HepG2 (cell line): ENCODE data around the gene KCNIP4. TPM values are rescaled to one million over a fixed set of nuclear protein-coding genes. Genes with fewer than 3 reads are reported as not detected.

ENCODE experiments used
- ATAC-seq: fragments of 200-7000 bp; cut with Tn5 transposase; 3 replicates; pipeline ENCODE4 v1.9.1; 2020; ENCODE audit warnings: mild to moderate bottlenecking, moderate library complexity
- BruUV-seq: library from RNA; stranded (reverse); fragments of 400-500 nt; replicated peaks from 2 replicates; lab custom pipeline; 2021; lab: Mats Ljungman, UMichigan
- CTCF ChIA-PET: fragments of 300-600 bp; formaldehyde crosslinking; extraction: SDS; loops from one replicate; lab custom pipeline; 2021; ENCODE audit warnings: low total read pairs, inconsistent platforms, low intra/inter-chr PET ratio; lab: Yijun Ruan, JAX
- POLR2A ChIA-PET: fragments of 350-600 bp; sonication (Branson Sonifier 250); formaldehyde crosslinking; loops from one replicate; lab custom pipeline; 2020; ENCODE audit warnings: antibody characterized with exemption, inconsistent platforms; lab: Yijun Ruan, JAX
- DNase-seq: peaks from one replicate; pipeline ENCODE4 v3.0.0-alpha.2; 2015; ENCODE audit warnings: low spot score
- FAIRE-seq: peaks from 3 replicates; lab custom pipeline; 2011; peaks lifted over from hg19 to GRCh38; lab: Jason Lieb, UNC
- H2AFZ ChIP-seq: one replicate; pipeline ENCODE4 v1.6.1; 2011; ENCODE audit warnings: low read length, inconsistent platforms
- H3K27ac ChIP-seq: fragments of 300-600 bp; 3 replicates; pipeline ENCODE4 v1.8.0; 2011; ENCODE audit warnings: mixed run types, mild to moderate bottlenecking, mixed read lengths, low read length, inconsistent platforms; ENCODE audit not compliant: insufficient read depth; ENCODE audit errors: extremely low read length
- H3K27me3 ChIP-seq, 2 experiments: fragments of 200-600 bp in 1 of 2; 2 replicates in 1 of 2; 3 replicates in 1 of 2; pipeline versions ENCODE4 v1.6.0 to v1.8.0; 2011; ENCODE audit warnings: low read length in 2 of 2, mild to moderate bottlenecking in 2 of 2, moderate library complexity in 2 of 2, inconsistent platforms in 1 of 2; ENCODE audit not compliant: insufficient read depth in 2 of 2, control insufficient read depth in 1 of 2
- H3K36me3 ChIP-seq, 2 experiments: fragments of 200-600 bp in 1 of 2; replicated peaks in 1 of 2; 2 replicates in 1 of 2; 3 replicates in 1 of 2; pipeline versions ENCODE4 v1.5.1 to v1.8.0; 2011; ENCODE audit warnings: low read length in 2 of 2, inconsistent platforms in 1 of 2; ENCODE audit not compliant: insufficient read depth in 2 of 2, control insufficient read depth in 1 of 2
- H3K4me1 ChIP-seq: 2 replicates; pipeline ENCODE4 v1.5.1; 2012; ENCODE audit warnings: low read length, inconsistent platforms; ENCODE audit not compliant: insufficient read depth
- H3K4me2 ChIP-seq: 2 replicates; pipeline ENCODE4 v1.6.0; 2011; ENCODE audit warnings: low read depth, low read length, inconsistent platforms
- H3K4me3 ChIP-seq, 3 experiments: fragments of 200-600 bp in 1 of 3; sonication (generic), shearing (Covaris generic) in 1 of 3; replicated peaks in 1 of 3; 2 replicates each; pipeline ENCODE4 v1.5.1; 2011 to 2016; ENCODE audit warnings: low read length in 3 of 3, inconsistent platforms in 2 of 3, low read depth in 2 of 3, mild to moderate bottlenecking in 2 of 3, control low read depth in 1 of 3, mixed read lengths in 1 of 3; ENCODE audit not compliant: insufficient read depth in 1 of 3
- H3K79me2 ChIP-seq: one replicate; pipeline ENCODE4 v1.6.1; 2011; ENCODE audit warnings: low read length, inconsistent platforms; ENCODE audit not compliant: insufficient read depth
- H3K9ac ChIP-seq: 2 replicates; pipeline ENCODE4 v1.6.0; 2011; ENCODE audit warnings: mild to moderate bottlenecking, low read depth, low read length, inconsistent platforms; ENCODE audit not compliant: insufficient read depth
- H3K9me3 ChIP-seq: 2 replicates; pipeline ENCODE4 v1.5.1; 2012; ENCODE audit warnings: mild to moderate bottlenecking, low read length
- H4K20me1 ChIP-seq: 2 replicates; pipeline ENCODE4 v1.6.0; 2011; ENCODE audit warnings: inconsistent platforms, mild to moderate bottlenecking, low read length, moderate library complexity; ENCODE audit not compliant: insufficient read depth
- FOXA1 ChIP-seq, 2 experiments: fragments of 450-650 bp in 1 of 2; sonication (generic) in 1 of 2; formaldehyde crosslinking in 1 of 2; IDR thresholded peaks; 2 replicates each; pipeline versions ENCODE4 v1.4.0 to v1.6.1; 2016 to 2020; ENCODE audit warnings: missing genetic modification reagents in 1 of 2
- FOXA3 ChIP-seq: IDR thresholded peaks from 2 replicates; pipeline ENCODE4 v1.6.1; 2016; ENCODE audit warnings: missing genetic modification reagents, missing compliant biosample characterization
- PLRG1 ChIP-seq: fragments of 450-650 bp; conservative IDR thresholded peaks from 2 replicates; pipeline ENCODE4 v1.6.1; 2016
- POGZ ChIP-seq: sonication (generic); formaldehyde crosslinking; IDR thresholded peaks from 2 replicates; pipeline ENCODE4 v1.4.0; 2020; ENCODE audit warnings: mild to moderate bottlenecking, missing genetic modification reagents
- RAD21 ChIP-seq: fragments of 450-650 bp; formaldehyde crosslinking; IDR thresholded peaks from 2 replicates; pipeline ENCODE4 v1.5.0; 2020; ENCODE audit warnings: mild to moderate bottlenecking
- RBM22 ChIP-seq: fragments of 200-400 bp; formaldehyde crosslinking; optimal IDR thresholded peaks from 2 replicates; pipeline ENCODE3; 2017; ENCODE audit warnings: mild to moderate bottlenecking, low read length, moderate library complexity
- SMC3 ChIP-seq: IDR thresholded peaks from 2 replicates; pipeline ENCODE4 v1.6.1; 2011; ENCODE audit warnings: low read length, improper control_type of control experiment
- TBX3 ChIP-seq: fragments of 450-650 bp; IDR thresholded peaks from 2 replicates; pipeline ENCODE4 v1.6.1; 2017; ENCODE audit warnings: antibody characterized with exemption, mild to moderate bottlenecking, inconsistent platforms, borderline replicate concordance
- ZBTB1 ChIP-seq: sonication (generic); formaldehyde crosslinking; IDR thresholded peaks from 2 replicates; pipeline ENCODE4 v1.4.0; 2020; ENCODE audit warnings: missing genetic modification reagents, borderline replicate concordance
- ZMAT3 ChIP-seq: sonication (generic); formaldehyde crosslinking; conservative IDR thresholded peaks from 2 replicates; pipeline ENCODE4 v1.7.0; 2021; ENCODE audit warnings: missing genetic modification reagents
- ZNF24 ChIP-seq: fragments of 450-650 bp; IDR thresholded peaks from 2 replicates; pipeline ENCODE4 v1.6.1; 2017; ENCODE audit warnings: antibody characterized with exemption, mild to moderate bottlenecking
- ZNF589 ChIP-seq: sonication (generic); formaldehyde crosslinking; conservative IDR thresholded peaks from 2 replicates; pipeline ENCODE4 v1.8.0; 2022; ENCODE audit warnings: mild to moderate bottlenecking, moderate library complexity, missing genetic modification reagents
- WGBS: methylation state at CpG from one replicate; pipeline ENCODE4 v1.1.6; 2017; ENCODE audit warnings: low lambda C conversion rate; 5-methylcytosine and 5-hydroxymethylcytosine counted together
- in situ Hi-C: cut with HindIII; loops from 2 replicates; pipeline ENCODE4 v1.10.0; 2017; ENCODE audit warnings: low pct_unique_long_range_greater_than_20kb; ENCODE audit not compliant: extremely low pct_ligation_motif_present
- intact Hi-C: fragments of 100-400 bp; cut with micrococcal nuclease; formaldehyde crosslinking; loops from one replicate; pipeline ENCODE4 v1.10.0; 2022; ENCODE audit not compliant: unreplicated experiment
- polyA plus RNA-seq, 8 experiments: library from polyadenylated mRNA; depleted of rRNA in 3 of 8; stranded (reverse) in 7 of 8; unstranded in 1 of 8; fragments of >200 nt; fragmentation: Illumina TruSeq in 4 of 8; extraction: Trizol in 4 of 8; gene quantifications; 2 replicates each; pipeline versions ENCODE4 v1.2.1 to v1.2.3, GENCODE V29; 2011 to 2016; ENCODE audit warnings: low read depth in 4 of 8, missing spikeins in 1 of 8, mixed read lengths in 1 of 8; ENCODE audit not compliant: insufficient read depth in 1 of 8
- total RNA-seq, 5 experiments: library from RNA; depleted of rRNA; stranded (reverse); fragments of >200 nt; fragmentation: Illumina TruSeq; extraction: Trizol; gene quantifications; 2 replicates each; pipeline ENCODE4 v1.2.3, GENCODE V29; 2016; ENCODE audit warnings: low read depth in 1 of 5
- TF ChIP-seq, protein P1 (sequence below): sonication (generic); formaldehyde crosslinking; IDR thresholded peaks from 2 replicates; pipeline ENCODE4 v1.4.0; 2020; ENCODE audit warnings: missing genetic modification reagents, borderline replicate concordance
- TF ChIP-seq, protein P2 (sequence below): IDR thresholded peaks from 2 replicates; pipeline ENCODE4 v1.6.1; 2016
- TF ChIP-seq, protein P3 (sequence below): sonication (generic); formaldehyde crosslinking; IDR thresholded peaks from 2 replicates; pipeline ENCODE4 v1.5.0; 2020; ENCODE audit warnings: mild to moderate bottlenecking, missing genetic modification reagents, moderate library complexity
- TF ChIP-seq, protein P4 (sequence below): IDR thresholded peaks from 2 replicates; pipeline ENCODE4 v1.6.1; 2012; ENCODE audit warnings: inconsistent platforms
- TF ChIP-seq, protein P5 (sequence below): sonication (generic); formaldehyde crosslinking; IDR thresholded peaks from 2 replicates; pipeline ENCODE4 v1.4.0; 2020; ENCODE audit warnings: mild to moderate bottlenecking, missing genetic modification reagents

The KCNIP4 gene
- total and polyA plus RNA-seq, 2 of the 13 experiments (the other 11 are each of a cell fraction or from before 2014, with no cell fraction given): 0.09 TPM; not detected in 1

DNA sequence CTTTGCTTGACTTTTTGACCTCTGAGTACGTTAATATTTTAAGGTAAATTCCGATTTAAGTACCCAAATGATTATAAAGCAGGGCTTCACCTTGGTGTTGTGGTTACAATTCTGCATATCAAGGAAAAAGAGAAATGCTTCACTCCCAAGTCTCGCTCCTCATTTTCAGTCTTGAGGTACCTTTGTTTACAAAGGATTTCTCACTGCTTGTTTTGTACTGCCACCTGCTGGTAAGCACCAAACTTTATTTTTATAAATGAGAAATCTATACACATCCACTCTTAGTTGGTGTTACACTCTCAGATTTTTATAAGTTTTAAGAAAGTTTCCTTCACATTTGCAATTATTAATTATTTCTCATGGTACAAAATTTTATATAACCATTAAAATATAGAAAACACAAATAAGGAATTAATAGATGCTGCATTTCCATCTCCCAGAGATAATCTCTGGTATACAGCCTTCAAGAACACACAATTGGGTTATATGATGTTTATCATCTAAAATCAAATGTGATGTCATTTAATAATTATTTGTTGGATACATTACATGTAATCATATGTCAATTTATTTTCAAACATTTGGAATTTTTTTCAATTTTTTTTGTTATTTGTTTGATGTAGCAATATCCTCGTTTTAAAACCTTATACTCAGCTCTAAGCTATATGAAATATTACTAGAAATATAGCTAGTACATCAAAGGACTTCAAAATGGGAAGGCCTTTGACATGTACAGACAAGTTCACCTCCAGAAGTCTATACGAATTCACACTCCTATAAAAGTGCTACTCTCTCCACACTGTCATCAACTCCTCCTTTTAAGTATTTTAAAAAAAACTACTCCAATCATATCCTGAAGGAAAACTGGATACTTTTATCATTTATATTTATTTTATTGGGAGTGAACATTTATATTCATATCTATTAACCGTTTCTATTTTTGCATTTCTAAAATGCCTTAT lies 179.9 kb downstream of the KCNIP4 start:
- H3K27me3 ChIP-seq: no peaks in the 10 kb centered on the region
- H3K4me2 ChIP-seq: no peak overlapping the region; the same call in 1 of the 2 replicates
- H3K9ac ChIP-seq: no peak overlapping the region
- no peaks in the 10 kb centered on the region for H3K9me3 ChIP-seq
- ChIA-PET CTCF (interaction anchor here (1.1 to 2.4 kb wide), 3 partner anchors 256 to 995 kb away, joined by 3 to 11 read pairs (median 11); no protein-coding TSS in a partner anchor), POLR2A (no interaction called here)
- H2AFZ ChIP-seq: no peak overlapping the region
- ATAC-seq: peak; percentile 58; the same call in 2 of the 3 replicates
- no TSS peak for BruUV-seq
- H3K36me3 ChIP-seq: no peaks in the 10 kb centered on the region
- H3K79me2 ChIP-seq: no peaks in the 10 kb centered on the region
- no peak overlapping the region for H3K27ac ChIP-seq
- no peak overlapping the region for H3K4me3 ChIP-seq
- peak; percentile 28 for DNase-seq
- intact Hi-C loops: loop anchor here (1.0 to 10.0 kb wide), 4 partner anchors 256 to 995 kb away; no protein-coding TSS in a partner anchor
- no peaks in the 10 kb centered on the region for H4K20me1 ChIP-seq
- WGBS: 2% methylated on average over 6 of the region's 6 CpGs
- H3K4me1 ChIP-seq: no peaks in the 10 kb centered on the region
- no peak for FAIRE-seq
- in situ Hi-C loops: loop anchor here (5.0 to 25.0 kb wide), 2 partner anchors 256 to 1006 kb away; no protein-coding TSS in a partner anchor
- TF ChIP-seq, protein P1, sequence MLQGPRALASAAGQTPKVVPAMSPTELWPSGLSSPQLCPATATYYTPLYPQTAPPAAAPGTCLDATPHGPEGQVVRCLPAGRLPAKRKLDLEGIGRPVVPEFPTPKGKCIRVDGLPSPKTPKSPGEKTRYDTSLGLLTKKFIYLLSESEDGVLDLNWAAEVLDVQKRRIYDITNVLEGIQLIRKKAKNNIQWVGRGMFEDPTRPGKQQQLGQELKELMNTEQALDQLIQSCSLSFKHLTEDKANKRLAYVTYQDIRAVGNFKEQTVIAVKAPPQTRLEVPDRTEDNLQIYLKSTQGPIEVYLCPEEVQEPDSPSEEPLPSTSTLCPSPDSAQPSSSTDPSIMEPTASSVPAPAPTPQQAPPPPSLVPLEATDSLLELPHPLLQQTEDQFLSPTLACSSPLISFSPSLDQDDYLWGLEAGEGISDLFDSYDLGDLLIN (CRISPR knock-in tag): no peak
- TF ChIP-seq, protein P2, sequence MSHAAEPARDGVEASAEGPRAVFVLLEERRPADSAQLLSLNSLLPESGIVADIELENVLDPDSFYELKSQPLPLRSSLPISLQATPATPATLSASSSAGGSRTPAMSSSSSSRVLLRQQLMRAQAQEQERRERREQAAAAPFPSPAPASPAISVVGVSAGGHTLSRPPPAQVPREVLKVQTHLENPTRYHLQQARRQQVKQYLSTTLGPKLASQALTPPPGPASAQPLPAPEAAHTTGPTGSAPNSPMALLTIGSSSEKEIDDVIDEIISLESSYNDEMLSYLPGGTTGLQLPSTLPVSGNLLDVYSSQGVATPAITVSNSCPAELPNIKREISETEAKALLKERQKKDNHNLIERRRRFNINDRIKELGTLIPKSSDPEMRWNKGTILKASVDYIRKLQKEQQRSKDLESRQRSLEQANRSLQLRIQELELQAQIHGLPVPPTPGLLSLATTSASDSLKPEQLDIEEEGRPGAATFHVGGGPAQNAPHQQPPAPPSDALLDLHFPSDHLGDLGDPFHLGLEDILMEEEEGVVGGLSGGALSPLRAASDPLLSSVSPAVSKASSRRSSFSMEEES (CRISPR knock-in tag): no peak
- TF ChIP-seq TBX3 (no peak), ZBTB1 (CRISPR knock-in tag) (no peak), RAD21 (0 out of 2 replicates have a peak, but pooled peaks have one; percentile 49), SMC3 (peak; percentile 40; the same call in 1 of the 2 replicates), ZNF589 (no peak), PLRG1 (no peak), POGZ (CRISPR knock-in tag) (no peak), ZMAT3 (CRISPR knock-in tag) (no peak), ZNF24 (no peak), RBM22 (no peak), FOXA3 (CRISPR knock-in tag) (peak; percentile 87), FOXA1 (IDR thresholded peaks at IDR 0.05) (no peak), FOXA1 (CRISPR knock-in tag; IDR thresholded peaks at IDR 0.05) (peak; percentile 77)
- TF ChIP-seq, protein P3, sequence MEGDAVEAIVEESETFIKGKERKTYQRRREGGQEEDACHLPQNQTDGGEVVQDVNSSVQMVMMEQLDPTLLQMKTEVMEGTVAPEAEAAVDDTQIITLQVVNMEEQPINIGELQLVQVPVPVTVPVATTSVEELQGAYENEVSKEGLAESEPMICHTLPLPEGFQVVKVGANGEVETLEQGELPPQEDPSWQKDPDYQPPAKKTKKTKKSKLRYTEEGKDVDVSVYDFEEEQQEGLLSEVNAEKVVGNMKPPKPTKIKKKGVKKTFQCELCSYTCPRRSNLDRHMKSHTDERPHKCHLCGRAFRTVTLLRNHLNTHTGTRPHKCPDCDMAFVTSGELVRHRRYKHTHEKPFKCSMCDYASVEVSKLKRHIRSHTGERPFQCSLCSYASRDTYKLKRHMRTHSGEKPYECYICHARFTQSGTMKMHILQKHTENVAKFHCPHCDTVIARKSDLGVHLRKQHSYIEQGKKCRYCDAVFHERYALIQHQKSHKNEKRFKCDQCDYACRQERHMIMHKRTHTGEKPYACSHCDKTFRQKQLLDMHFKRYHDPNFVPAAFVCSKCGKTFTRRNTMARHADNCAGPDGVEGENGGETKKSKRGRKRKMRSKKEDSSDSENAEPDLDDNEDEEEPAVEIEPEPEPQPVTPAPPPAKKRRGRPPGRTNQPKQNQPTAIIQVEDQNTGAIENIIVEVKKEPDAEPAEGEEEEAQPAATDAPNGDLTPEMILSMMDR (CRISPR knock-in tag): peak; percentile 65
- TF ChIP-seq, protein P4, sequence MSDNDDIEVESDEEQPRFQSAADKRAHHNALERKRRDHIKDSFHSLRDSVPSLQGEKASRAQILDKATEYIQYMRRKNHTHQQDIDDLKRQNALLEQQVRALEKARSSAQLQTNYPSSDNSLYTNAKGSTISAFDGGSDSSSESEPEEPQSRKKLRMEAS: no peak
- TF ChIP-seq, protein P5, sequence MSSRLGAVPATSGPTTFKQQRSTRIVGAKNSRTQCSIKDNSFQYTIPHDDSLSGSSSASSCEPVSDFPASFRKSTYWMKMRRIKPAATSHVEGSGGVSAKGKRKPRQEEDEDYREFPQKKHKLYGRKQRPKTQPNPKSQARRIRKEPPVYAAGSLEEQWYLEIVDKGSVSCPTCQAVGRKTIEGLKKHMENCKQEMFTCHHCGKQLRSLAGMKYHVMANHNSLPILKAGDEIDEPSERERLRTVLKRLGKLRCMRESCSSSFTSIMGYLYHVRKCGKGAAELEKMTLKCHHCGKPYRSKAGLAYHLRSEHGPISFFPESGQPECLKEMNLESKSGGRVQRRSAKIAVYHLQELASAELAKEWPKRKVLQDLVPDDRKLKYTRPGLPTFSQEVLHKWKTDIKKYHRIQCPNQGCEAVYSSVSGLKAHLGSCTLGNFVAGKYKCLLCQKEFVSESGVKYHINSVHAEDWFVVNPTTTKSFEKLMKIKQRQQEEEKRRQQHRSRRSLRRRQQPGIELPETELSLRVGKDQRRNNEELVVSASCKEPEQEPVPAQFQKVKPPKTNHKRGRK: no peak
